Measurements from ENCODE around the gene ASCC3.

GRCh38 chr6:100592929-100593328 lies 288.2 kb downstream of the ASCC3 start:
- TF ChIP-seq POLR2A (IDR thresholded peaks at IDR 0.05): no peak
- no peak for TF ChIP-seq POLR2AphosphoS5 (IDR thresholded peaks at IDR 0.05)
- TF ChIP-seq, protein P1, sequence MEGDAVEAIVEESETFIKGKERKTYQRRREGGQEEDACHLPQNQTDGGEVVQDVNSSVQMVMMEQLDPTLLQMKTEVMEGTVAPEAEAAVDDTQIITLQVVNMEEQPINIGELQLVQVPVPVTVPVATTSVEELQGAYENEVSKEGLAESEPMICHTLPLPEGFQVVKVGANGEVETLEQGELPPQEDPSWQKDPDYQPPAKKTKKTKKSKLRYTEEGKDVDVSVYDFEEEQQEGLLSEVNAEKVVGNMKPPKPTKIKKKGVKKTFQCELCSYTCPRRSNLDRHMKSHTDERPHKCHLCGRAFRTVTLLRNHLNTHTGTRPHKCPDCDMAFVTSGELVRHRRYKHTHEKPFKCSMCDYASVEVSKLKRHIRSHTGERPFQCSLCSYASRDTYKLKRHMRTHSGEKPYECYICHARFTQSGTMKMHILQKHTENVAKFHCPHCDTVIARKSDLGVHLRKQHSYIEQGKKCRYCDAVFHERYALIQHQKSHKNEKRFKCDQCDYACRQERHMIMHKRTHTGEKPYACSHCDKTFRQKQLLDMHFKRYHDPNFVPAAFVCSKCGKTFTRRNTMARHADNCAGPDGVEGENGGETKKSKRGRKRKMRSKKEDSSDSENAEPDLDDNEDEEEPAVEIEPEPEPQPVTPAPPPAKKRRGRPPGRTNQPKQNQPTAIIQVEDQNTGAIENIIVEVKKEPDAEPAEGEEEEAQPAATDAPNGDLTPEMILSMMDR (IDR thresholded peaks at IDR 0.05): no peak
- no peak for TF ChIP-seq EP300 (IDR thresholded peaks at IDR 0.05; ENCODE audit: low read depth)

Data from transverse colon (tissue), 4 donors.